Mesendoderm (in vitro differentiated cells): Measurements from ENCODE around the gene ANO2.

Experiments
- DNase-seq: peaks from one replicate; pipeline ENCODE4 v3.0.0; 2013
- H2AK5ac ChIP-seq: 2 replicates; pipeline ENCODE4 v1.6.1; 2013; ENCODE audit warnings: low read length, inconsistent platforms
- H2BK120ac ChIP-seq: 2 replicates; pipeline ENCODE4 v1.6.1; 2013; ENCODE audit warnings: low read depth, mild to moderate bottlenecking, low read length, moderate library complexity, mixed read lengths
- H2BK15ac ChIP-seq: replicated peaks from 2 replicates; pipeline ENCODE4 v1.6.1; 2013; ENCODE audit warnings: low read depth, mild to moderate bottlenecking, moderate library complexity
- H2BK5ac ChIP-seq: 2 replicates; pipeline ENCODE4 v1.6.1; 2013; ENCODE audit warnings: low read length, inconsistent platforms
- H3K18ac ChIP-seq: 2 replicates; pipeline ENCODE4 v1.6.1; 2013; ENCODE audit warnings: mild to moderate bottlenecking, low read length, mixed read lengths
- H3K23ac ChIP-seq: one replicate; pipeline ENCODE4 v1.6.1; 2013; ENCODE audit warnings: low read length
- H3K27ac ChIP-seq: 2 replicates; pipeline ENCODE4 v1.5.1; 2013; ENCODE audit warnings: low read depth, mild to moderate bottlenecking, inconsistent platforms, low read length, moderate library complexity
- H3K27me3 ChIP-seq: 2 replicates; pipeline ENCODE4 v1.6.1; 2013; ENCODE audit warnings: low read length, control low read depth, mild to moderate bottlenecking, inconsistent platforms; ENCODE audit not compliant: insufficient read depth, poor library complexity
- H3K36me3 ChIP-seq: 2 replicates; pipeline ENCODE4 v1.6.1; 2013; ENCODE audit warnings: low read length, inconsistent platforms; ENCODE audit not compliant: control insufficient read depth, insufficient read depth
- H3K4ac ChIP-seq: one replicate; pipeline ENCODE4 v1.6.1; 2013; ENCODE audit warnings: low read depth, mild to moderate bottlenecking, low read length, moderate library complexity
- H3K4me1 ChIP-seq: 2 replicates; pipeline ENCODE4 v1.6.1; 2013; ENCODE audit warnings: low read depth, low read length, inconsistent platforms; ENCODE audit not compliant: control insufficient read depth
- H3K4me2 ChIP-seq: 2 replicates; pipeline ENCODE4 v1.6.1; 2013; ENCODE audit warnings: low read length
- H3K4me3 ChIP-seq: 2 replicates; pipeline ENCODE4 v1.5.1; 2013; ENCODE audit warnings: mild to moderate bottlenecking, low read length
- H3K56ac ChIP-seq: one replicate; pipeline ENCODE4 v1.6.1; 2013; ENCODE audit warnings: low read length
- H3K79me1 ChIP-seq: 2 replicates; pipeline ENCODE4 v1.6.1; 2013; ENCODE audit warnings: low read length, inconsistent platforms
- H3K79me2 ChIP-seq: 2 replicates; pipeline ENCODE4 v1.6.1; 2013; ENCODE audit warnings: mild to moderate bottlenecking, low read length; ENCODE audit not compliant: control insufficient read depth, insufficient read depth
- H3K9ac ChIP-seq: 2 replicates; pipeline ENCODE4 v1.6.1; 2013; ENCODE audit warnings: low read length, inconsistent platforms
- H4K5ac ChIP-seq: one replicate; pipeline ENCODE4 v1.6.1; 2013; ENCODE audit warnings: low read length
- H4K8ac ChIP-seq: one replicate; pipeline ENCODE4 v1.6.1; 2013; ENCODE audit warnings: low read depth, mild to moderate bottlenecking, control low read depth, low read length, moderate library complexity
- WGBS: extraction: QIAGEN DNeasy Blood & Tissue Kit; methylation state at CpG from one replicate; pipeline ENCODE4 v1.1.7; 2013; ENCODE audit warnings: low lambda C conversion rate, missing lambda C conversion rate; ENCODE audit not compliant: insufficient coverage; ENCODE audit errors: extremely low coverage; 5-methylcytosine and 5-hydroxymethylcytosine counted together

Gene ANO2

GRCh38 chr12:5912437-5913334 is 32.4 kb downstream of the ANO2 start:
- H3K79me1 ChIP-seq: no peaks in the 10 kb centered on the region
- no peak overlapping the region for H3K23ac ChIP-seq
- peak; percentile 73 for DNase-seq
- H4K8ac ChIP-seq: no peak overlapping the region
- no peaks in the 10 kb centered on the region for H3K36me3 ChIP-seq
- no peak overlapping the region for H4K5ac ChIP-seq
- H2AK5ac ChIP-seq: no peak overlapping the region
- no peak overlapping the region for H3K27ac ChIP-seq
- H3K4me3 ChIP-seq: no peak overlapping the region
- H3K4ac ChIP-seq: no peak overlapping the region
- H2BK5ac ChIP-seq: no peak overlapping the region
- H2BK120ac ChIP-seq: no peak overlapping the region
- no peak overlapping the region for H3K4me2 ChIP-seq
- no peak overlapping the region for H3K56ac ChIP-seq
- no peaks in the 10 kb centered on the region for H3K27me3 ChIP-seq
- WGBS: no CpG with 5 or more reads among the region's 19 CpGs
- H3K18ac ChIP-seq: no peak overlapping the region
- peaks cover 3% of the 10 kb centered on the region for H3K4me1 ChIP-seq
- no peaks in the 10 kb centered on the region for H3K79me2 ChIP-seq
- no peak overlapping the region for H2BK15ac ChIP-seq
- H3K9ac ChIP-seq: no peak overlapping the region

DNA sequence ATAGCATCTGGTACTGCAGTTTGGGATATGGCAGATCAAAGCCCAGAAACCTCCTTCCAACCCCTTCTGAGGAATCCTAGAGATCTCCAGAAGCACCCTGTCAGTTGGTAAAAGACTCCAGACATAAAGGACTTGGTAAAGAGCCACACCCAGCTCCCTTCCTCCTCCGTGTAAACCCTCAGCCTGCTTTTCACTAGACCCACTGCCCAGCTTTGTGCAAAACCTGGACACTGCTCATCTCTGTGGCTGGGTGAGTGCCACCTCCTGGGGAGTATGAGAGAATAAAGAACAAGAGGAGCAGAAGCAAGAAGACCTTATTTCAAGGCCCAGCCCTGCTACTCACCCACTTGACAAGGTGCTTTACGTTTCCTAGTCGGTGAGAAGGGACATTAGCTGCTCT is 33.0 kb downstream of the ANO2 start:
- H2BK120ac ChIP-seq: no peak overlapping the region
- no peak overlapping the region for H2AK5ac ChIP-seq
- H3K4me1 ChIP-seq: peaks cover 3% of the 10 kb centered on the region
- H3K36me3 ChIP-seq: no peaks in the 10 kb centered on the region
- H4K8ac ChIP-seq: no peak overlapping the region
- no peak for DNase-seq
- no peak overlapping the region for H4K5ac ChIP-seq
- WGBS: no CpG with 5 or more reads among the region's 3 CpGs
- H3K56ac ChIP-seq: no peak overlapping the region
- no peak overlapping the region for H3K23ac ChIP-seq
- no peak overlapping the region for H3K4me3 ChIP-seq
- H3K9ac ChIP-seq: no peak overlapping the region
- H3K27me3 ChIP-seq: no peaks in the 10 kb centered on the region
- H3K4me2 ChIP-seq: no peak overlapping the region
- no peaks in the 10 kb centered on the region for H3K79me1 ChIP-seq
- no peak overlapping the region for H2BK5ac ChIP-seq
- no peak overlapping the region for H3K27ac ChIP-seq
- H2BK15ac ChIP-seq: no peak overlapping the region
- no peaks in the 10 kb centered on the region for H3K79me2 ChIP-seq
- H3K18ac ChIP-seq: no peak overlapping the region
- no peak overlapping the region for H3K4ac ChIP-seq

GRCh38 chr12:5910790-5911548 is 34.1 kb downstream of the ANO2 start:
- H3K23ac ChIP-seq: no peak overlapping the region
- H2AK5ac ChIP-seq: no peak overlapping the region
- no peak overlapping the region for H4K5ac ChIP-seq
- no peaks in the 10 kb centered on the region for H3K27me3 ChIP-seq
- peaks cover 3% of the 10 kb centered on the region for H3K4me1 ChIP-seq
- H4K8ac ChIP-seq: no peak overlapping the region
- DNase-seq: no peak
- no peak overlapping the region for H3K27ac ChIP-seq
- H3K56ac ChIP-seq: no peak overlapping the region
- H3K4ac ChIP-seq: no peak overlapping the region
- H3K79me1 ChIP-seq: no peaks in the 10 kb centered on the region
- no peak overlapping the region for H3K9ac ChIP-seq
- H2BK120ac ChIP-seq: no peak overlapping the region
- no peaks in the 10 kb centered on the region for H3K36me3 ChIP-seq
- WGBS: no CpG with 5 or more reads among the region's 7 CpGs
- no peak overlapping the region for H3K4me3 ChIP-seq
- H3K79me2 ChIP-seq: no peaks in the 10 kb centered on the region
- no peak overlapping the region for H2BK5ac ChIP-seq
- H3K4me2 ChIP-seq: no peak overlapping the region
- H3K18ac ChIP-seq: no peak overlapping the region
- no peak overlapping the region for H2BK15ac ChIP-seq

DNA sequence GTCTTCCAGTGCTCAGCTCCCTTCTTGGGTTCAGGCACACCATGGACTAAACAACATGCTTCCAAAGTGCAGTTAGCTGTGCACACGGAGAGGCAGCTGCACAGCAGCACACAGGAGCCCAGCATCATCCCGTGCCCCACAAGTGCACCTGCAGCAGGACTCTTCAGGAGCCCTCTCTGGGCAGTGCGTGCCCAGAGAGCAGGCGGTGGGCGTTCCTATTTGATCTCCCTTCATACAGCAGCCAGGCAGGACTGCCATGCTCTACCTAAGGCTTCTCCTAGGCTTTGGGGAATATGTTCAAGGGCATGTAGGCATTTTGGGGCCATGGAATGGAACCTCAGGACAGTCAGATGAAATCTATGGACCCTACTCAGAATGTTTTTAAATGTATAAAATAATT is 35.5 kb downstream of the ANO2 start:
- Histone ChIP-seq H3K56ac (no peak overlapping the region), H3K4me1 (peaks cover 2% of the 10 kb centered on the region), H3K79me1 (no peaks in the 10 kb centered on the region), H2BK5ac (no peak overlapping the region), H3K4ac (no peak overlapping the region), H4K5ac (no peak overlapping the region), H2BK120ac (no peak overlapping the region), H3K27ac (no peak overlapping the region), H3K27me3 (no peaks in the 10 kb centered on the region), H2BK15ac (no peak overlapping the region), H3K18ac (no peak overlapping the region), H3K36me3 (no peaks in the 10 kb centered on the region), H3K4me2 (no peak overlapping the region), H3K9ac (no peak overlapping the region), H3K4me3 (no peak overlapping the region), H3K79me2 (no peaks in the 10 kb centered on the region), H2AK5ac (no peak overlapping the region), H3K23ac (no peak overlapping the region), H4K8ac (no peak overlapping the region)
- WGBS: no CpG with 5 or more reads among the region's 5 CpGs
- DNase-seq: no peak

DNA sequence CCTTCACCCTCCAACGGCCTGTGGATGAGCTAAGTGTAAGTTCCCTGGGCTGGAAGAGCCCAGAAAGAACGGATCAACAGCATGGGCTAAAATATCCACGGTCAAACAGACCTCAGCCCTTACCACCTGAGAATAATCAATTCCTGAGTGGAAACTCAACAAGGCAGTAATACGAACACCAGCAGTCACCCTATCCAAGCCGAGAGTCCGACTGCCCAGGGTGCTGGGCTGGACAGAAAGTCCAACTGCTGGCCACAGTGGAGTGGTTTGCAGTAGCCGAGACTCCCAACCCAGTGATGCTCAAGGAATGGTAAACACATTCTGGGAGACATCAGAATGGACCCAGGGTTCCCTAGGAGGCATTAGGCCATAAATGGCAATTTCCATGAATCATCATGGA is 36.8 kb downstream of the ANO2 start:
- Histone ChIP-seq H3K56ac (no peak overlapping the region), H3K27me3 (no peaks in the 10 kb centered on the region), H3K4me2 (no peak overlapping the region), H4K8ac (no peak overlapping the region), H3K36me3 (no peaks in the 10 kb centered on the region), H3K18ac (no peak overlapping the region), H3K4me3 (no peak overlapping the region), H3K4ac (no peak overlapping the region), H4K5ac (no peak overlapping the region), H3K23ac (no peak overlapping the region), H2BK15ac (no peak overlapping the region), H3K9ac (no peak overlapping the region), H2AK5ac (no peak overlapping the region), H2BK120ac (no peak overlapping the region), H3K79me1 (no peaks in the 10 kb centered on the region), H3K27ac (no peak overlapping the region), H2BK5ac (no peak overlapping the region), H3K4me1 (no peaks in the 10 kb centered on the region), H3K79me2 (no peaks in the 10 kb centered on the region)
- WGBS: no CpG with 5 or more reads among the region's 7 CpGs
- no peak for DNase-seq
